ENCODE measurements around the gene HNRNPF. TPM values are rescaled to one million over a fixed set of nuclear protein-coding genes. Genes with fewer than 3 reads are reported as not detected.

Gene HNRNPF
- polyA plus RNA-seq, 1 donor (not counting 4 experiments of a cell fraction or from before 2014, with no cell fraction given): 238 TPM

GRCh38 chr10:43370671-43371215 lies 38.2 kb downstream of the HNRNPF start:
- H3K9ac ChIP-seq (ENCODE audit: control insufficient read depth, extremely low read depth, insufficient read depth, low read length): no peak overlapping the region
- no peaks in the 10 kb centered on the region for H3K9me3 ChIP-seq (ENCODE audit: control insufficient read depth, low read depth, low read length)
- FAIRE-seq: no peak
- H3K36me3 ChIP-seq (ENCODE audit: control insufficient read depth in 2 of 2, extremely low read depth in 1 of 2, insufficient read depth in 2 of 2, low read length in 2 of 2): no peaks in the 10 kb centered on the region
- no peaks in the 10 kb centered on the region for H3K9me1 ChIP-seq (ENCODE audit: control insufficient read depth, extremely low read depth, insufficient read depth, low read length)
- dilution Hi-C loops (cut with MboI; ENCODE audit: extremely low pct_ligation_motif_present, low sequenced_read_pairs): no loop called here
- no peak overlapping the region for H2AFZ ChIP-seq (ENCODE audit: control insufficient read depth, low read length)
- no peaks in the 10 kb centered on the region for H3K27me3 ChIP-seq (ENCODE audit: control insufficient read depth, extremely low read depth, insufficient read depth, low read length)
- no peaks in the 10 kb centered on the region for H4K20me1 ChIP-seq (ENCODE audit: control insufficient read depth, extremely low read depth, insufficient read depth, low read length)
- no peaks in the 10 kb centered on the region for H3K79me2 ChIP-seq (ENCODE audit: control insufficient read depth, insufficient read depth, low read length)
- no peak for DNase-seq (ENCODE audit: low read depth, low spot score)
- no peak overlapping the region for H3K4me3 ChIP-seq (ENCODE audit: control insufficient read depth in 2 of 3, extremely low read depth in 1 of 3, insufficient read depth in 2 of 3, low read depth in 1 of 3, low read length in 3 of 3)
- no peaks in the 10 kb centered on the region for H3K4me1 ChIP-seq (ENCODE audit: control insufficient read depth, extremely low read depth, insufficient read depth, low read length)
- no peak overlapping the region for H3K27ac ChIP-seq (ENCODE audit: control insufficient read depth, insufficient read depth, low read length)
- H3K4me2 ChIP-seq (ENCODE audit: control insufficient read depth, extremely low read depth, insufficient read depth, low read depth, low read length): no peak overlapping the region
- TF ChIP-seq CTCF (optimal IDR thresholded peaks at IDR 0.05 in 1 of 3, IDR thresholded peaks at IDR 0.05 in 1 of 3, conservative IDR thresholded peaks at IDR 0.05 in 1 of 3; ENCODE audit: extremely low read depth in 1 of 3, insufficient read depth in 2 of 3, low read length in 3 of 3) (no peak), EZH2 (IDR thresholded peaks at IDR 0.05; ENCODE audit: low read length) (no peak)

GRCh38 chr10:43369921-43370320 lies 39.1 kb downstream of the HNRNPF start:
- no peak for TF ChIP-seq CTCF (optimal IDR thresholded peaks at IDR 0.05 in 1 of 3, IDR thresholded peaks at IDR 0.05 in 1 of 3, conservative IDR thresholded peaks at IDR 0.05 in 1 of 3; ENCODE audit: extremely low read depth in 1 of 3, insufficient read depth in 2 of 3, low read length in 3 of 3)
- no peak for TF ChIP-seq EZH2 (IDR thresholded peaks at IDR 0.05; ENCODE audit: low read length)
- Histone ChIP-seq H3K27me3 (ENCODE audit: control insufficient read depth, extremely low read depth, insufficient read depth, low read length) (no peaks in the 10 kb centered on the region), H3K9me1 (ENCODE audit: control insufficient read depth, extremely low read depth, insufficient read depth, low read length) (no peaks in the 10 kb centered on the region), H3K4me2 (ENCODE audit: control insufficient read depth, extremely low read depth, insufficient read depth, low read depth, low read length) (no peak overlapping the region), H3K4me1 (ENCODE audit: control insufficient read depth, extremely low read depth, insufficient read depth, low read length) (no peaks in the 10 kb centered on the region), H3K36me3 (ENCODE audit: control insufficient read depth in 2 of 2, extremely low read depth in 1 of 2, insufficient read depth in 2 of 2, low read length in 2 of 2) (no peaks in the 10 kb centered on the region), H2AFZ (ENCODE audit: control insufficient read depth, low read length) (no peak overlapping the region), H3K79me2 (ENCODE audit: control insufficient read depth, insufficient read depth, low read length) (no peaks in the 10 kb centered on the region), H3K9ac (ENCODE audit: control insufficient read depth, extremely low read depth, insufficient read depth, low read length) (no peak overlapping the region), H3K9me3 (ENCODE audit: control insufficient read depth, low read depth, low read length) (no peaks in the 10 kb centered on the region), H3K4me3 (ENCODE audit: control insufficient read depth in 2 of 3, extremely low read depth in 1 of 3, insufficient read depth in 2 of 3, low read depth in 1 of 3, low read length in 3 of 3) (no peak overlapping the region), H3K27ac (ENCODE audit: control insufficient read depth, insufficient read depth, low read length) (no peak overlapping the region), H4K20me1 (ENCODE audit: control insufficient read depth, extremely low read depth, insufficient read depth, low read length) (no peaks in the 10 kb centered on the region)
- FAIRE-seq (no peak), DNase-seq (ENCODE audit: low read depth, low spot score) (no peak)
- dilution Hi-C loops (cut with MboI; ENCODE audit: extremely low pct_ligation_motif_present, low sequenced_read_pairs): no loop called here

Data from keratinocyte (primary cell).